IMR-90 (cell line): ENCODE measurements around the gene ARL6.

ENCODE experiments used
- CTCF ChIP-seq: conservative IDR thresholded peaks from 2 replicates; pipeline ENCODE4 v1.5.1; 2012; ENCODE audit warnings: mild to moderate bottlenecking, low read depth, low read length, improper control_type of control experiment
- FOS ChIP-seq: fragments of 150-350 bp; IDR thresholded peaks from 2 replicates; pipeline ENCODE4 v1.6.1; 2016; ENCODE audit warnings: low read depth, low read length
- MAFK ChIP-seq: IDR thresholded peaks from 2 replicates; pipeline ENCODE4 v1.6.1; 2012; ENCODE audit warnings: low read depth, low read length, improper control_type of control experiment
- MAZ ChIP-seq: IDR thresholded peaks from 2 replicates; pipeline ENCODE4 v1.6.1; 2012; ENCODE audit warnings: low read depth, mild to moderate bottlenecking, low read length, improper control_type of control experiment, moderate library complexity, borderline replicate concordance
- POLR2A ChIP-seq: IDR thresholded peaks from 2 replicates; pipeline ENCODE4 v1.6.1; 2012; ENCODE audit warnings: mild to moderate bottlenecking, low read depth, low read length
- RAD21 ChIP-seq: IDR thresholded peaks from 2 replicates; pipeline ENCODE4 v1.6.1; 2012; ENCODE audit warnings: low read length, improper control_type of control experiment
- RFX5 ChIP-seq: IDR thresholded peaks from 2 replicates; pipeline ENCODE4 v1.8.0; 2012; ENCODE audit warnings: low read depth, mild to moderate bottlenecking, low read length, moderate library complexity
- TF ChIP-seq, protein P1 (sequence below): fragments of 150-350 bp; IDR thresholded peaks from 2 replicates; pipeline ENCODE4 v1.6.1; 2017; ENCODE audit warnings: mild to moderate bottlenecking, antibody characterized with exemption, low read length, low read depth

DNA sequence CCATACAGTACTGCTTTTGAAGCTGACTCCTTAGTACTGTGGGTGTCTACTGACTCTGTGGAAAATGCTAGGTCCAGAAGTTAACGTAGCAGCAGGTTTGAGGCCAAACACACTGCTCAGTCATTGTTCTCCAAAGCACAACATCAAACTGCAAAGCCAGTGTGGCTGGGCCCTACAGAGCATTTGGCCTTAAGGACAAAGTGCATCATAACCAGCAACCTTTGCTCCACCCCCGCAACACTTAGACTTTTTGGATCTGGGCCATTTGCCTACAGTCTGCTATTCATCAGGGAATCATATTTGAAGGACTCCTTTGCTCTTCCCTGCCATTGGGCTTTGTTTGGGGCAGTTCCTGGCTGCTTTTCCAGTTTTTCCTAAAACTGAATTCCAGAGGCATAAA lies 43.1 kb upstream of the ARL6 start:
- TF ChIP-seq CTCF (no peak), MAZ (no peak), FOS (no peak), MAFK (no peak), POLR2A (no peak), RFX5 (no peak), RAD21 (no peak)
- TF ChIP-seq, protein P1, sequence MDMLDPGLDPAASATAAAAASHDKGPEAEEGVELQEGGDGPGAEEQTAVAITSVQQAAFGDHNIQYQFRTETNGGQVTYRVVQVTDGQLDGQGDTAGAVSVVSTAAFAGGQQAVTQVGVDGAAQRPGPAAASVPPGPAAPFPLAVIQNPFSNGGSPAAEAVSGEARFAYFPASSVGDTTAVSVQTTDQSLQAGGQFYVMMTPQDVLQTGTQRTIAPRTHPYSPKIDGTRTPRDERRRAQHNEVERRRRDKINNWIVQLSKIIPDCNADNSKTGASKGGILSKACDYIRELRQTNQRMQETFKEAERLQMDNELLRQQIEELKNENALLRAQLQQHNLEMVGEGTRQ: no peak
